Heart left ventricle (tissue), 16 donors: ENCODE data around the gene SNX17. TPM values are rescaled to one million over a fixed set of nuclear protein-coding genes. Genes with fewer than 3 reads are reported as not detected.

Experiments
- ATAC-seq, 4 donors: fragments of 200-7000 bp; cut with Tn5 transposase; one replicate each; pipeline ENCODE4 v1.9.1; 2020 to 2022; ENCODE audit warnings: moderate library complexity in 4 of 4, mild to moderate bottlenecking in 3 of 4, moderate number of reproducible peaks in 1 of 4
- DNase-seq, 5 donors: peaks; one replicate each; pipeline ENCODE4 v3.0.0-alpha.2; 2020
- H3K27ac ChIP-seq, 12 donors: fragments of 200-600 bp; sonication (generic) in 4 of 12; one replicate each; pipeline versions ENCODE4 v1.5.0 to v1.8.0; 2016 to 2022; ENCODE audit warnings: mild to moderate bottlenecking in 2 of 12
- H3K27me3 ChIP-seq, 9 donors: fragments of 200-600 bp; sonication (generic) in 2 of 9; one replicate each; pipeline versions ENCODE4 v1.5.1 to v1.8.0; 2016 to 2022; ENCODE audit warnings: mild to moderate bottlenecking in 3 of 9
- H3K36me3 ChIP-seq, 9 donors: fragments of 200-600 bp; sonication (generic) in 2 of 9; one replicate each; pipeline versions ENCODE4 v1.5.0 to v1.8.0; 2018 to 2022; ENCODE audit warnings: mild to moderate bottlenecking in 2 of 9
- H3K4me1 ChIP-seq, 12 donors: fragments of 200-600 bp; sonication (generic) in 4 of 12; one replicate each; pipeline versions ENCODE4 v1.5.0 to v1.8.0; 2016 to 2022; ENCODE audit warnings: mild to moderate bottlenecking in 3 of 12
- H3K4me3 ChIP-seq, 12 donors: fragments of 200-600 bp; sonication (generic) in 4 of 12; one replicate each; pipeline versions ENCODE4 v1.5.0 to v1.8.0; 2017 to 2022; ENCODE audit warnings: mild to moderate bottlenecking in 9 of 12, moderate library complexity in 4 of 12
- H3K9me3 ChIP-seq, 12 donors: fragments of 200-600 bp; sonication (generic) in 4 of 12; one replicate each; pipeline versions ENCODE4 v1.5.0 to v1.8.0; 2016 to 2022; ENCODE audit warnings: mild to moderate bottlenecking in 1 of 12
- POLR2A ChIP-seq, 2 donors: fragments of 450-650 bp; IDR thresholded peaks; one replicate each; pipeline ENCODE4 v1.6.1; 2017; ENCODE audit warnings: antibody characterized with exemption in 2 of 2, mild to moderate bottlenecking in 2 of 2, moderate library complexity in 2 of 2
- WGBS, 4 donors: extraction: QIAGEN DNeasy Blood & Tissue Kit in 2 of 4; methylation state at CpG; one replicate each; pipeline versions ENCODE4 v1.1.5 to v1.1.7; 2013 to 2018; 5-methylcytosine and 5-hydroxymethylcytosine counted together
- intact Hi-C, 10 donors: fragments of 100-400 bp; cut with DNase I; formaldehyde crosslinking; loops; one replicate each; pipeline versions ENCODE4 v1.11.1 to v1.14.2; 2022
- polyA plus RNA-seq, 2 donors: library from polyadenylated mRNA; stranded (reverse); fragments of 200-250 nt; gene quantifications; one replicate each; pipeline ENCODE4 v1.2.3, GENCODE V29; 2013
- total RNA-seq, 9 donors: library from RNA; depleted of rRNA in 2 of 9; stranded (reverse); fragments of >200 nt in 2 of 9; fragmentation: NEBNext Ultra II Directional in 3 of 9; extraction: Animal tissue kit (Norgen Biotek cat#: 25700) in 3 of 9; gene quantifications; one replicate each; pipeline versions ENCODE4 v1.1.0 to v1.2.4, GENCODE V29; 2016 to 2023
- TF ChIP-seq, protein P1 (sequence below), 12 donors: fragments of 200-600 bp; sonication (generic) in 4 of 12; IDR thresholded peaks; one replicate each; pipeline versions ENCODE4 v1.5.0 to v1.8.0; 2018 to 2022; ENCODE audit warnings: antibody characterized with exemption in 12 of 12, mild to moderate bottlenecking in 5 of 12
- donor health status: ischemic (EF 13 %, LVEDD 7.1; RV severe dilation, severe dysfunction).
- donor health status: healthy with polysubstance abuse.
- donor health status: DM: no; HTN: yes; CAD: no.
- donor health status: DM: no; HTN: no; CAD: no.
- donor health status: ischemic (EF 25% LVEDD 6.9; RV normal size, moderate dysfunction).
- donor health status: ischemic (EF 25% LVEDD 5.7; RV mildly dilated, moderate dysfunction).
- donor health status: healthy.
- donor health status: DM: yes; HTN: yes; CAD: no.
- donor health status: ischemic (EF 35%, LVEDD 5.7; RV mildly dilated, moderate dysfunction).
- donor health status: nonischemic (EF 11% LVEDD 7.7; RV severe dilation, severe dysfunction).
- donor health status: DM: yes; HTN: yes; CAD: no.
- donor health status: PGD.
- donor health status: ischemic (EF 29% LVEDD 5.4; RV normal size, mild dysfunction).
- donor health status: nonischemic (EF 23%, LVEDD 6.1; RV moderate dilation, normal function).

Gene SNX17
- total and polyA plus RNA-seq, 11 donors, result 39.2 to 106 (median 77.2) TPM

DNA sequence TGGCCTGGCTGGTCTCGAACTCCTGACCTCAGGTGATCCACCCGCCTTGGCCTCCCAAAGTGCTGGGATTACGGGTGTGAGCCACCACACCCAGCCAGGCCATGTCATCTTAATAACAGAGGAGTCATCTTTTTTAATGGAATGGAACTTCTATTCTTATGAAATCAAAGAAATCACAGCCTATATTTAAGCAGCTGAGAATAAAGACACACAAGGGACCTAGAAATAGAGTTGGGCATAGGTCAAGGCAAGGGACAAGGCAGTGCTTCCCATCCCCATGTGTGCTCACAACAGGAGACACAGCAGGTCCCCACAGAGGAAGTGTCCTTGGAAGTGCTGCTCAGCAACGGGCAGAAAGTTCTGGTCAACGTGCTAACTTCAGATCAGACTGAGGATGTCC lies 3.2 kb downstream of the SNX17 start:
- Histone ChIP-seq H3K9me3 (no peaks in the 10 kb centered on the region), H3K27ac (no peak overlapping the region), H3K4me1 (peaks cover 5 to 44% (median 29%) of the 10 kb centered on the region in 12 donors), H3K36me3 (peaks cover 3 to 73% (median 62%) of the 10 kb centered on the region in 9 donors), H3K27me3 (no peaks in the 10 kb centered on the region), H3K4me3 (no peak overlapping the region)
- TF ChIP-seq POLR2A (IDR thresholded peaks at IDR 0.05), result no peak
- TF ChIP-seq, protein P1, sequence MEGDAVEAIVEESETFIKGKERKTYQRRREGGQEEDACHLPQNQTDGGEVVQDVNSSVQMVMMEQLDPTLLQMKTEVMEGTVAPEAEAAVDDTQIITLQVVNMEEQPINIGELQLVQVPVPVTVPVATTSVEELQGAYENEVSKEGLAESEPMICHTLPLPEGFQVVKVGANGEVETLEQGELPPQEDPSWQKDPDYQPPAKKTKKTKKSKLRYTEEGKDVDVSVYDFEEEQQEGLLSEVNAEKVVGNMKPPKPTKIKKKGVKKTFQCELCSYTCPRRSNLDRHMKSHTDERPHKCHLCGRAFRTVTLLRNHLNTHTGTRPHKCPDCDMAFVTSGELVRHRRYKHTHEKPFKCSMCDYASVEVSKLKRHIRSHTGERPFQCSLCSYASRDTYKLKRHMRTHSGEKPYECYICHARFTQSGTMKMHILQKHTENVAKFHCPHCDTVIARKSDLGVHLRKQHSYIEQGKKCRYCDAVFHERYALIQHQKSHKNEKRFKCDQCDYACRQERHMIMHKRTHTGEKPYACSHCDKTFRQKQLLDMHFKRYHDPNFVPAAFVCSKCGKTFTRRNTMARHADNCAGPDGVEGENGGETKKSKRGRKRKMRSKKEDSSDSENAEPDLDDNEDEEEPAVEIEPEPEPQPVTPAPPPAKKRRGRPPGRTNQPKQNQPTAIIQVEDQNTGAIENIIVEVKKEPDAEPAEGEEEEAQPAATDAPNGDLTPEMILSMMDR (IDR thresholded peaks at IDR 0.05), result no peak
- ATAC-seq (no peak), DNase-seq (no peak)
- WGBS, 4 donors, result 81 to 88% (median 85%) methylated on average over 5 of the region's 5 CpGs
- intact Hi-C loops, result loop anchor here in 2 of 10 donors (5.0 kb wide), 2 partner anchors 51 to 54 kb away; partner anchors contain the start of genes MPV17 (in 1 of the 2) and NRBP1 (in 1 of the 2)

DNA sequence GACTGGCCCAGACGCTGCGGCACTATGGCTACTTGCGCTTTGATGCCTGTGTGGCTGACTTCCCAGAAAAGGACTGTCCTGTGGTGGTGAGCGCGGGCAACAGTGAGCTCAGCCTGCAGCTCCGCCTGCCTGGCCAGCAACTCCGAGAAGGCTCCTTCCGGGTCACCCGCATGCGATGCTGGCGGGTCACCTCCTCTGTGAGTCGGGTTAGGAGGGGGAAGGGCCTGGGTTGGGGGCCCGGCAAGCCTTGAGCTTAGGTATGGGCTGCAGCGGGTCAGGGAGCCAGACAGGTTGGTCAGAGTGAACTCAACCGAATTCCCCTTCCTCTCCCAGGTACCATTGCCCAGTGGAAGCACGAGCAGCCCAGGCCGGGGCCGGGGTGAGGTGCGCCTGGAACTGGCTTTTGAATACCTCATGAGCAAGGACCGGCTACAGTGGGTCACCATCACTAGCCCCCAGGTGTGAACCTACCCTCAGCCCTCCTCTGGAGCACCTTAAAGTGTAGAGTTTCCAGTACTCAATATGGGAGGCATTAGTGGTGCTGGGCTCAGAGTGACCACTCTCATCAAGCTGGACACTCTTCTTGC lies 5.2 kb downstream of the SNX17 start:
- Histone ChIP-seq H3K27ac (no peak overlapping the region), H3K4me1 (peaks cover 0 to 49% (median 28%) of the 10 kb centered on the region in 12 donors), H3K4me3 (no peak overlapping the region), H3K9me3 (no peaks in the 10 kb centered on the region), H3K36me3 (peaks cover 3 to 70% (median 62%) of the 10 kb centered on the region in 9 donors), H3K27me3 (no peaks in the 10 kb centered on the region)
- DNase-seq, result no peak
- ATAC-seq, result no peak
- TF ChIP-seq, protein P1 (IDR thresholded peaks at IDR 0.05), result no peak
- TF ChIP-seq POLR2A (IDR thresholded peaks at IDR 0.05), result no peak
- 91 to 94% (median 92%) methylated on average over 20 of the region's 20 CpGs for WGBS, 4 donors
- intact Hi-C loops, result no loop called here

DNA sequence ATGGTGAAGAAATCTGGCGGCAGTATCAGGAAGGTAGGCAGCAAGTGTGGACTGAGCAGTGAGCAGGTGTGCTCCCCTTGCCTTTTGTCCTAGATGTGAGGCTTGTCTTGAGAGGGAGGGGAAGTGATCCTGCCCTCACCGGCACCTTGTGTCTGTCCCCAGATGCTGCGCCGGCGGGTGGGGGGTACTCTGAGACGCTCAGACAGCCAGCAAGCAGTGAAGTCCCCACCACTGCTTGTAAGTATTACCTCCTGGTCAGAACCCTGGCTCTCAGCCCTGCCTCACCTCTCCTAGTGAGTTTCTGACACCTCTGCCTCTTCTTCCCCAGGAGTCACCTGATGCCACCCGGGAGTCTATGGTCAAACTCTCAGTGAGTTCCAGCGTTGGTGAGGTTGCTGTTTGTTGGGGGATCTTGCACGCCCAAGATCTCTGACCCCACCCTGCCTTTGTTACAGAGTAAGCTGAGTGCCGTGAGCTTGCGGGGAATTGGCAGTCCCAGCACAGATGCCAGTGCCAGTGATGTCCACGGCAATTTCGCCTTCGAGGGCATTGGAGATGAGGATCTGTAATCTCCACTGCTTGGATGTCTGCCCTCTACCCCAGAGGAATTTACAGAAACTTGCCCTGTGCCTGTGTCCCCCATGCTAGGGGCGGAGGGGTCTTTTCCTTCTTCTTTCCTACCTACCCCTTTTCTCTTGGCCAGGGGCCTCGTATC lies 5.9 kb downstream of the SNX17 start:
- 80 to 89% (median 84%) methylated on average over 16 of the region's 16 CpGs for WGBS, 4 donors
- Histone ChIP-seq H3K36me3 (peaks cover 3 to 70% (median 62%) of the 10 kb centered on the region in 9 donors), H3K27ac (no peak overlapping the region), H3K9me3 (no peaks in the 10 kb centered on the region), H3K4me1 (peaks cover 0 to 50% (median 30%) of the 10 kb centered on the region in 12 donors), H3K27me3 (no peaks in the 10 kb centered on the region), H3K4me3 (no peak overlapping the region)
- intact Hi-C loops, result no loop called here
- TF ChIP-seq, protein P1 (IDR thresholded peaks at IDR 0.05), result no peak
- TF ChIP-seq POLR2A (IDR thresholded peaks at IDR 0.05), result no peak
- DNase-seq, result no peak
- no peak for ATAC-seq

DNA sequence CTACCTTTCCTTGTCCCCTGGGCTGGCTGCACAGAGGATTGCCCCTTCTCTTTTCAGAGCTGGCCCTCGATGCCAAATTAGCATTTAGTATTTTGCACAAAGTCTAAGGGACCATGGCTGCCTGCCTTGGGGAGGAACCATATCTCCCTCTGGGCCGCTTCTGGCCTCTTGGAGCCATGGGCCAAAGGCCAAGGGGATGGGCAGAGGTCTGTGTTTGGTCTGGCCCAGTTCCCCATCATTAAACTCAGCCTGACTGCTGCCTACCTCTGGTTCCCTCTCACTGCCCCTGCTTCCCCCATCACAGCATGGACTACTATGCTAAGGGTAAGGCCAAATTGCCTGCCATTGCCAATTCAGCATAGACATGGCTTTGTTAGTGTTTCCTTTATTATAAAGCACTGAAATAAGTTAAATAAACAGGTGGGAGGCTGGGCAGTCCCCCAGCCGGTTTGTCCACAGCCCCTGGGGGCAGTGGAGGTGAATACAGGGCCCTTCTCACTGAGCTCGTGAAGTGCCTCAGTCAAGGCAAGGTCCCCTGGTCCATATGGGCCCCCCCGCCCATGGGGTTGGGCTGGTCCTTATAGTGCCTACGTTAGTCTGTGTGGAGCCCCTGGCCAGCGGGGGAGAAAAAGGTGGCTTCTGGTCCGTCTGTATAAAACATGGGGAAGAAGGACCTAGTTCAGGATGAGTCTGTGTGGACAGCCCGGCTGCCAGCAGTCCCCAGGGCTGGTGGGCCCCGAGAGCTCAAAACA lies 6.6 kb downstream of the SNX17 start:
- intact Hi-C loops, result no loop called here
- H3K4me1 ChIP-seq, result peaks cover 0 to 47% (median 25%) of the 10 kb centered on the region in 12 donors
- H3K36me3 ChIP-seq, result peaks cover 3 to 75% (median 67%) of the 10 kb centered on the region in 9 donors
- no peaks in the 10 kb centered on the region for H3K27me3 ChIP-seq
- no peaks in the 10 kb centered on the region for H3K9me3 ChIP-seq
- H3K4me3 ChIP-seq, result no peak overlapping the region
- 61 to 76% (median 69%) methylated on average over 8 to 10 of the region's 10 CpGs for WGBS, 4 donors
- DNase-seq, result no peak
- no peak for ATAC-seq
- TF ChIP-seq, protein P1 (IDR thresholded peaks at IDR 0.05), result no peak
- no peak for TF ChIP-seq POLR2A (IDR thresholded peaks at IDR 0.05)
- no peak overlapping the region for H3K27ac ChIP-seq
